Common myeloid progenitor, CD34-positive (primary cell): ENCODE data around the gene CEACAM18.
A peak's percentile ranks its signal among the peaks of the same experiment; 100 is the strongest.

ENCODE experiments used
- CTCF ChIA-PET: fragments of 350-600 bp; sonication (Branson Sonifier 250); formaldehyde crosslinking; loops from one replicate; lab custom pipeline; 2021; ENCODE audit warnings: antibody characterized with exemption; lab: Charles Lee
- POLR2A ChIA-PET: fragments of 350-600 bp; sonication (Branson Sonifier 250); formaldehyde crosslinking; loops from one replicate; lab custom pipeline; 2021; ENCODE audit warnings: antibody characterized with exemption; lab: Charles Lee
- DNase-seq, 3 donors: peaks; one replicate each; pipeline versions ENCODE4 v3.0.0 to v3.0.0-alpha.2; 2013
- H3K27ac ChIP-seq, 2 experiments: 1 replicate in 1 of 2; 2 replicates in 1 of 2; pipeline ENCODE4 v1.7.0; 2013; ENCODE audit warnings: inconsistent platforms in 2 of 2, low read length in 2 of 2, mild to moderate bottlenecking in 2 of 2, low read depth in 1 of 2, moderate library complexity in 1 of 2; ENCODE audit not compliant: severe bottlenecking in 2 of 2, insufficient read depth in 1 of 2, poor library complexity in 1 of 2
- H3K27me3 ChIP-seq, 5 experiments: replicated peaks in 2 of 5; 1 replicate in 3 of 5; 2 replicates in 2 of 5; pipeline versions ENCODE4 v1.6.1 to v1.7.0; 2013; ENCODE audit warnings: low read length in 4 of 5, mild to moderate bottlenecking in 2 of 5, moderate library complexity in 2 of 5, inconsistent platforms in 1 of 5; ENCODE audit not compliant: insufficient read depth in 5 of 5, control insufficient read depth in 4 of 5
- H3K36me3 ChIP-seq, 4 experiments: 1 replicate in 2 of 4; 2 replicates in 2 of 4; pipeline versions ENCODE4 v1.6.1 to v1.7.0; 2013; ENCODE audit warnings: low read length in 3 of 4, control low read depth in 1 of 4, mild to moderate bottlenecking in 1 of 4; ENCODE audit not compliant: control insufficient read depth in 4 of 4, insufficient read depth in 4 of 4
- H3K4me1 ChIP-seq, 4 experiments: 1 replicate in 3 of 4; 2 replicates in 1 of 4; pipeline versions ENCODE4 v1.6.1 to v1.7.1; 2013; ENCODE audit warnings: low read length in 3 of 4, mild to moderate bottlenecking in 3 of 4, control low read depth in 1 of 4, inconsistent platforms in 1 of 4, moderate library complexity in 1 of 4; ENCODE audit not compliant: control insufficient read depth in 4 of 4, insufficient read depth in 4 of 4; ENCODE audit errors: control extremely low read depth in 1 of 4
- H3K4me3 ChIP-seq, 7 experiments: 1 replicate in 4 of 7; 2 replicates in 3 of 7; pipeline versions ENCODE4 v1.5.1 to v1.7.0; 2013; ENCODE audit warnings: mild to moderate bottlenecking in 7 of 7, low read length in 6 of 7, moderate library complexity in 6 of 7, inconsistent platforms in 2 of 7, low read depth in 2 of 7, control low read depth in 1 of 7; ENCODE audit not compliant: insufficient read depth in 4 of 7, control insufficient read depth in 1 of 7; ENCODE audit errors: extremely low read depth in 1 of 7
- H3K9me3 ChIP-seq, 5 experiments: 1 replicate in 4 of 5; 2 replicates in 1 of 5; pipeline versions ENCODE4 v1.6.1 to v1.7.1; 2013; ENCODE audit warnings: low read length in 4 of 5, mild to moderate bottlenecking in 2 of 5, inconsistent platforms in 1 of 5, low read depth in 1 of 5, moderate library complexity in 1 of 5; ENCODE audit not compliant: control insufficient read depth in 4 of 5, insufficient read depth in 2 of 5; ENCODE audit errors: control extremely low read depth in 1 of 5
- WGBS: methylation state at CpG from one replicate; pipeline ENCODE4 v1.1.5; 2013; ENCODE audit not compliant: insufficient coverage; 5-methylcytosine and 5-hydroxymethylcytosine counted together

CEACAM18 gene

DNA sequence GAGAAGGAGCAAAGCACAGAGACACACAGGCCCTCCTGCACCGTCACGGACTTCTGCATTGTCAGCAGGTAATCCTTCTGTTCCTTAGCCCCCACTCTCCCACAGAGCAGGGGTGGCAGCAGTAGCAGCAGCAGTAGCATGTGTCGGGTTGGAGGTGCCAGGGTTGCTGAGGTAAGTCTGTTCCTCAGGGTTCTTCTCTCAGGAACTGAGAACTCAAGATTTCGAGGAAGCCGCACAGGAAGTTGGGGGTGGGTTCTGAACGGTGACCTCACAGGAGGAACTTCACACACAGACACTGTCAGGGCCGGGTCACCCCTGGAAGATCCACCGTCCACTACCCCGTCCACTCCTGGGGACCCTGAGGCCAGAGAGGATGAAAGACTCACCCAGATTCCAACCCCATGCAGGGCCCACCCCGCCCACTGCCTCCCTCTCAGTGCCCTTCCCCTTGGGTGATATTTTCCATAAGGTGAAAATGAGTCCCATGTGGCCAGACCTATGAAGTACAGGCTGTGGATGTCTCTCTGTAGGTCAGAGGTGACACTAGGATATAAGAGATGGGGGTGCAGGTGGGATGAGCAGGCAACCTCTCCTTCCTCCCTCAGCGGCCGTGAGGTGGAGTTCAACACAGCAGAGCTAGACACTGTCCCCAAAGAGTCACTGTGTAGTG lies 23.4 kb downstream of the CEACAM18 start, which contains the start of gene SIGLEC12:
Gene SIGLEC12 (minus strand): TSS at position 207 of the 670 bp plus-strand sequence. CDS start 67 bp downstream, at position 140.
- no peak within 1 kb of the TSS for H3K27ac ChIP-seq
- no peaks in the 10 kb centered on the region for H3K27me3 ChIP-seq
- peaks cover 0 to 8% (median 2%) of the 10 kb centered on the region in 5 experiments for H3K9me3 ChIP-seq
- 28% methylated on average over 4 of the region's 12 CpGs for WGBS
- H3K36me3 ChIP-seq, result no peaks in the 10 kb centered on the region
- H3K4me3 ChIP-seq, result peak within 1 kb of the TSS in 4 of 7 experiments; percentile 13 to 44 (median 42)
- POLR2A ChIA-PET, result no interaction called here
- peak; percentile 48 to 74 (median 67) for DNase-seq
- CTCF ChIA-PET, result interaction anchor here (7.9 kb wide), 1 partner anchor 14 kb away, joined by 45 read pairs; no protein-coding TSS in a partner anchor
- peaks cover 0 to 37% (median 34%) of the 10 kb centered on the region in 4 experiments for H3K4me1 ChIP-seq

DNA sequence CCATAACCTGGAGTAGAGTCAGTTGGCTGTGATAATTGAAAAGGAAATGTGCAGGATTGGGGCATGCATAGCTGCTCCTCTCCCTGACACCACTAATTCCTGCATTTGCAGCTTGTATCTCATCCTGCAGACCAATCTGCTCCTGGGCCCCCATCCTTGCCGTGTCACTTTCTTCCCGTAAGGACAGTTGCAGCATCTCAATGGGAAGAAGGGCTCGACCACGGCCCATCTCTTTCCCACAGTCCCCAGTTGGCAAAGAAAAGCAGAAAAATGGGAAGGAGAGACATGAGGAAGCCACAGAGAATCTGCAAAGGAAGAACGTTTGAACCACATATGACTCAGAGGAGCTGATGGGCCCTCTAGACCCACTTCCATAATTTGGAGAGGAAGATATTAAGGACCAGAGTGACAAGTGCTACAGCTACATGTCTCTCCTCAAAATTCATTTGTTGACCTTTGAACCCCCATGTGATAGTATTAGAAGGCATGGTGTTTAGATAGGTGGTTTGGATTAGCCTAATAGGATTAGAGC lies 25.0 kb downstream of the CEACAM18 start:
- POLR2A ChIA-PET, result interaction anchor here (0.6 kb wide), 1 partner anchor 1225 kb away, joined by 4 read pairs; no protein-coding TSS in a partner anchor
- H3K4me3 ChIP-seq, result peak overlapping the region in 1 of 7 experiments; percentile 5
- peaks cover 0 to 11% (median 2%) of the 10 kb centered on the region in 5 experiments for H3K9me3 ChIP-seq
- no peaks in the 10 kb centered on the region for H3K36me3 ChIP-seq
- H3K27ac ChIP-seq, result no peak overlapping the region
- CTCF ChIA-PET, result interaction anchor here (1.2 to 7.9 kb wide), 3 partner anchors 13 to 106 kb away, joined by 3 to 45 read pairs (median 8); no protein-coding TSS in a partner anchor
- peak in 2 of 3 donors; percentile 51 to 55 for DNase-seq
- peaks cover 1 to 46% (median 41%) of the 10 kb centered on the region in 4 experiments for H3K4me1 ChIP-seq
- H3K27me3 ChIP-seq, result no peaks in the 10 kb centered on the region
- WGBS, result 0% methylated on average over 1 of the region's 5 CpGs

DNA sequence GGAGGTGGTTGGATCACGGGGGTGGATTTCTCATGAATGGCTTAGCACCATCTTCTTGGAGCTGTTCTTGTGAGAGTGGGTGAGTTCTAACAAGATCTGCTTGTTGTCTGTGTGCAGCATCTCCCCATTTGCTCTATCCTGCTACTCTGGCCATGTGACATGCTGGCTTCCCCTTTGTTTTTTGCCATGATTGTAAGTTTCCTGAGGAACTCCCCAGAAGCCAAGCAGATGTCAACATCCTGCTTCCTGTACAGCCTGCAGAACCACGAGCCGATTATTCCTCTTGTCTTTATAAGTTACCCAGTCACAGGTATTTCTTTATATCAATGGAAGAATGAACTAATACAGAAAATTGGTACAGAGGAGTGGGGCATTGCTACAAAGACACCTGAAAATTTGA lies 25.6 kb downstream of the CEACAM18 start:
- no peak overlapping the region for H3K27ac ChIP-seq
- peaks cover 1 to 49% (median 43%) of the 10 kb centered on the region in 4 experiments for H3K4me1 ChIP-seq
- DNase-seq, result no peak
- H3K27me3 ChIP-seq, result no peaks in the 10 kb centered on the region
- POLR2A ChIA-PET, result interaction anchor here (0.6 kb wide), 1 partner anchor 1226 kb away, joined by 4 read pairs; no protein-coding TSS in a partner anchor
- WGBS, result no CpG with 5 or more reads among the region's 3 CpGs
- H3K36me3 ChIP-seq, result no peaks in the 10 kb centered on the region
- H3K4me3 ChIP-seq, result no peak overlapping the region
- CTCF ChIA-PET, result interaction anchor here (1.1 to 7.9 kb wide), 5 partner anchors 12 to 134 kb away, joined by 3 to 45 read pairs (median 3); no protein-coding TSS in a partner anchor
- peaks cover 0 to 11% (median 2%) of the 10 kb centered on the region in 5 experiments for H3K9me3 ChIP-seq

DNA sequence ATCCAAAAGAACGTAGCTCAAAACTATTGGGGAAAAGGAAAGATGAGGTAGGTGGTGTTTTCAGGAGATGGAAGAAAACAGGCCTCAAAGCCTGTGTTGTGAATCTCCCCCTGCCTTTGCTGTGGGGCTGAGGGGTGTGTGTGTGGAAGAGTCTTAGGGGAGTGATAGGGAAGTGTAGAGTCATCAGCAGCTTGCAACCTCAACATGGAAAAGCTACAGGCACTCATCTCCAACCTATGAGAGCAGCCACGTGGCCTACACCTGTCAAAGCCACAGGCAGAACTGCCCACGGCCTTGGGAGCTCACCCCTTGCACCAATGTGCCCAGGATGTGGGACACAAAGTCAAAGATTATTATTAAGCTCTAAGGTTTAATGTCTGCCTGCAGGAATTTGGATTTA lies 27.6 kb downstream of the CEACAM18 start:
- H3K4me1 ChIP-seq, result peaks cover 1 to 45% (median 39%) of the 10 kb centered on the region in 4 experiments
- H3K9me3 ChIP-seq, result peaks cover 0 to 11% (median 2%) of the 10 kb centered on the region in 5 experiments
- no peaks in the 10 kb centered on the region for H3K36me3 ChIP-seq
- no peak for DNase-seq
- ChIA-PET POLR2A (no interaction called here), CTCF (interaction anchor here (0.6 to 7.9 kb wide), 4 partner anchors 10 to 155 kb away, joined by 3 to 45 read pairs (median 6); no protein-coding TSS in a partner anchor)
- H3K27ac ChIP-seq, result no peak overlapping the region
- H3K27me3 ChIP-seq, result peaks cover 0 to 3% (median 0%) of the 10 kb centered on the region in 5 experiments
- H3K4me3 ChIP-seq, result no peak overlapping the region
- 89% methylated on average over 3 of the region's 3 CpGs for WGBS

DNA sequence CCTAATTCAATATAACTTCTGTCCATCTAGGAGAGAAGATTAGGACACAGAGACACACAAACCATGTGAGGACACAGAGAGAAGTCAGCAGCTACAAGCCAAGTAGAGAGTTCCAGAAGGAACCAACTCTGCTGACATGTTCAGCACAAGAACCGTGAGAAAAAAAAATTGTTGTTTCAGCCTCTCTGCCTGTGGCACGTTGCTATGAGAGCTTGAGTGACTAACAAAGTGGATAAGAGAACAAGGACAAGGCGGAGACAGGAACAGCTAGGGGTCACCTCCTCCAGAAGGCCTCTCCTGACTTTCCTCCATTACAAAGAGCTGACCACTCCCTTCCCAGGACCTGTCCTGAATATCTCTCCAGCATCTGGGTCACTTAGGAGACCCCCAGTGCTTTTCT lies 28.9 kb downstream of the CEACAM18 start:
- Histone ChIP-seq H3K9me3 (peaks cover 0 to 11% (median 2%) of the 10 kb centered on the region in 5 experiments), H3K27ac (peak overlapping the region in 1 of 2 experiments; percentile 62), H3K4me1 (peaks cover 1 to 32% (median 26%) of the 10 kb centered on the region in 4 experiments), H3K27me3 (peaks cover 0 to 3% (median 0%) of the 10 kb centered on the region in 5 experiments), H3K4me3 (no peak overlapping the region), H3K36me3 (no peaks in the 10 kb centered on the region)
- DNase-seq, result no peak
- 95% methylated on average over 2 of the region's 3 CpGs for WGBS
- ChIA-PET CTCF (interaction anchor here (0.9 to 7.9 kb wide), 7 partner anchors 9 to 150 kb away, joined by 3 to 45 read pairs (median 5); no protein-coding TSS in a partner anchor), POLR2A (no interaction called here)

DNA sequence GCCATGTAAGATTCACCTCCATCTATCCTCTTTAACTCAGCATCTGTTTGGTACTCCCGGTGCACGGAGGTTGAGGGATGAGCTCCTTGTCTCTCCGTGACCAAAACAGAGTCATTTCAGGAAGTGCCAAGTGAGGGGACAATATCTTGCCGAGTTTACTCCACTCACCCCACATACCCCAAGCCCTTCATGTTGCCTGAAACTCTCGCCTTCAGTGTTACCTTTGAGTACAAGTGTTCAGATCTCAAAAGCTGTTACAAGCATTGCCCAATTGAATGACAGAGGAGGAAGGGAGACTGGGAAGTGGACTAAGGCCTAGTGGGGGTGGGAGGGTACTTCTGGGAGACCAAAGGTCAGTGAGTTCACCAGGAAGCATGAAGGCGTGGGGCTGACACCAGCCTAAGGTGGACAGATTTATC lies 29.3 kb downstream of the CEACAM18 start:
- Histone ChIP-seq H3K4me1 (peaks cover 1 to 27% (median 21%) of the 10 kb centered on the region in 4 experiments), H3K27ac (peak overlapping the region in 1 of 2 experiments; percentile 62), H3K4me3 (no peak overlapping the region), H3K9me3 (peaks cover 0 to 11% (median 2%) of the 10 kb centered on the region in 5 experiments), H3K27me3 (peaks cover 0 to 3% (median 2%) of the 10 kb centered on the region in 5 experiments), H3K36me3 (no peaks in the 10 kb centered on the region)
- WGBS, result 81% methylated on average over 4 of the region's 6 CpGs
- ChIA-PET CTCF (interaction anchor here (0.9 to 7.9 kb wide), 6 partner anchors 9 to 149 kb away, joined by 3 to 45 read pairs (median 4); no protein-coding TSS in a partner anchor), POLR2A (interaction anchor here (0.5 to 0.7 kb wide), 2 partner anchors 21 to 26 kb away, joined by 3 to 4 read pairs; no protein-coding TSS in a partner anchor)
- DNase-seq, result no peak
